GM23338 (cell line): ENCODE measurements around the gene POFUT2. TPM values are rescaled to one million over a fixed set of nuclear protein-coding genes. Genes with fewer than 3 reads are reported as not detected.
"Not testable (repeated sequence)": the region's sequence is repeated elsewhere in the genome, so short reads cannot be mapped to it uniquely, and the experiment has no call there.

Experiments
- ATAC-seq: fragments of 200-7000 bp; cut with Tn5 transposase; 3 replicates; pipeline ENCODE4 v1.9.1; 2020
- DNase-seq: peaks from one replicate; pipeline ENCODE4 v3.0.0-alpha.2; 2015; ENCODE audit warnings: low spot score
- H2AFZ ChIP-seq: fragments of 200-600 bp; sonication (generic); 2 replicates; pipeline ENCODE4 v1.8.0; 2016; ENCODE audit warnings: antibody characterized with exemption, mild to moderate bottlenecking, moderate library complexity
- H3F3A ChIP-seq: fragments of 200-600 bp; sonication (generic); replicated peaks from 2 replicates; pipeline ENCODE4 v1.8.0; 2017; ENCODE audit warnings: antibody characterized with exemption, mixed run types, low read depth
- H3K27ac ChIP-seq: fragments of 200-600 bp; sonication (generic); 2 replicates; pipeline ENCODE4 v1.6.1; 2016; ENCODE audit warnings: low read depth
- H3K27me3 ChIP-seq: fragments of 200-600 bp; sonication (generic); 2 replicates; pipeline ENCODE4 v1.8.0; 2016; ENCODE audit warnings: mild to moderate bottlenecking, mixed run types, moderate library complexity; ENCODE audit not compliant: insufficient read depth
- H3K36me3 ChIP-seq: fragments of 200-600 bp; sonication (generic); 2 replicates; pipeline ENCODE4 v1.8.0; 2016; ENCODE audit warnings: mild to moderate bottlenecking; ENCODE audit not compliant: insufficient read depth
- H3K4me1 ChIP-seq: fragments of 200-600 bp; sonication (generic); 2 replicates; pipeline ENCODE4 v1.8.0; 2016; ENCODE audit warnings: mild to moderate bottlenecking, moderate library complexity; ENCODE audit not compliant: insufficient read depth
- H3K4me2 ChIP-seq: fragments of 200-600 bp; sonication (generic); 2 replicates; pipeline ENCODE4 v1.7.1; 2017; ENCODE audit warnings: mixed run types
- H3K4me3 ChIP-seq: fragments of 200-600 bp; sonication (generic); 2 replicates; pipeline ENCODE4 v1.6.1; 2016; ENCODE audit warnings: mixed run types
- H3K79me2 ChIP-seq: fragments of 200-600 bp; sonication (generic); replicated peaks from 2 replicates; pipeline ENCODE4 v1.8.0; 2017; ENCODE audit warnings: mild to moderate bottlenecking; ENCODE audit not compliant: insufficient read depth
- H3K9me2 ChIP-seq: fragments of 200-600 bp; sonication (generic); 2 replicates; pipeline ENCODE4 v1.8.0; 2017; ENCODE audit not compliant: insufficient read depth
- H4K20me1 ChIP-seq: fragments of 200-600 bp; sonication (generic); replicated peaks from 2 replicates; pipeline ENCODE4 v1.8.0; 2017; ENCODE audit warnings: mild to moderate bottlenecking; ENCODE audit not compliant: insufficient read depth
- H3K27ac Mint-ChIP-seq: 2 replicates; pipeline ENCODE4 v1.8.0; 2020; ENCODE audit warnings: inconsistent platforms, mild to moderate bottlenecking, moderate library complexity, mixed read lengths
- H3K27me3 Mint-ChIP-seq: 3 replicates; pipeline ENCODE4 v1.8.0; 2022; ENCODE audit warnings: low read depth, mild to moderate bottlenecking, moderate library complexity, mixed read lengths, inconsistent platforms; ENCODE audit not compliant: insufficient read depth, poor library complexity
- H3K36me3 Mint-ChIP-seq: 3 replicates; pipeline ENCODE4 v1.8.0; 2021; ENCODE audit warnings: low read depth, mild to moderate bottlenecking, inconsistent platforms, moderate library complexity, mixed read lengths
- H3K4me1 Mint-ChIP-seq: 3 replicates; pipeline ENCODE4 v1.8.0; 2020; ENCODE audit warnings: mild to moderate bottlenecking, inconsistent platforms, mixed read lengths
- H3K4me3 Mint-ChIP-seq: 3 replicates; pipeline ENCODE4 v1.8.0; 2021; ENCODE audit warnings: moderate library complexity, mild to moderate bottlenecking, inconsistent platforms, mixed read lengths
- H3K9me3 Mint-ChIP-seq: 3 replicates; pipeline ENCODE4 v1.8.0; 2020; ENCODE audit warnings: moderate library complexity, mild to moderate bottlenecking, inconsistent platforms, mixed read lengths
- JUNB ChIP-seq: IDR thresholded peaks from one replicate; pipeline ENCODE4 v1.6.1; 2016; ENCODE audit warnings: antibody characterized with exemption; ENCODE audit not compliant: unreplicated experiment
- POLR2AphosphoS5 ChIP-seq: IDR thresholded peaks from 2 replicates; pipeline ENCODE4 v1.6.1; 2016; ENCODE audit warnings: antibody characterized with exemption, low read depth
- STAT1 ChIP-seq: IDR thresholded peaks from one replicate; pipeline ENCODE4 v1.6.1; 2016; ENCODE audit warnings: antibody characterized with exemption; ENCODE audit not compliant: unreplicated experiment
- ZNF331 ChIP-seq: fragments of 250-450 bp; sonication (Bioruptor Pico); IDR thresholded peaks from 2 replicates; pipeline ENCODE4 v1.5.0; 2020; ENCODE audit warnings: low read depth, mild to moderate bottlenecking, moderate library complexity
- polyA plus RNA-seq: library from polyadenylated mRNA; unstranded; fragments of >200 nt; fragmentation: Nextera tagmentation; extraction: Ambion mirVana; gene quantifications from 2 replicates; pipeline ENCODE4 v1.2.1, GENCODE V29; 2016
- total RNA-seq: library from RNA; depleted of rRNA; stranded (reverse); fragments of >200 nt; shearing (Covaris generic); gene quantifications from 2 replicates; pipeline ENCODE4 v1.2.3, GENCODE V29; 2014
- TF ChIP-seq, protein P1 (sequence below): fragments of 250-450 bp; sonication (Bioruptor Pico); IDR thresholded peaks from 2 replicates; pipeline ENCODE4 v1.5.0; 2020; ENCODE audit warnings: mild to moderate bottlenecking, moderate library complexity
- TF ChIP-seq, protein P2 (sequence below): IDR thresholded peaks from 2 replicates; pipeline ENCODE4 v1.6.1; 2016; ENCODE audit warnings: antibody characterized with exemption

POFUT2 gene
- total and polyA plus RNA-seq, 2 experiments from 2014 or later: 12.1 to 34.5 TPM

DNA sequence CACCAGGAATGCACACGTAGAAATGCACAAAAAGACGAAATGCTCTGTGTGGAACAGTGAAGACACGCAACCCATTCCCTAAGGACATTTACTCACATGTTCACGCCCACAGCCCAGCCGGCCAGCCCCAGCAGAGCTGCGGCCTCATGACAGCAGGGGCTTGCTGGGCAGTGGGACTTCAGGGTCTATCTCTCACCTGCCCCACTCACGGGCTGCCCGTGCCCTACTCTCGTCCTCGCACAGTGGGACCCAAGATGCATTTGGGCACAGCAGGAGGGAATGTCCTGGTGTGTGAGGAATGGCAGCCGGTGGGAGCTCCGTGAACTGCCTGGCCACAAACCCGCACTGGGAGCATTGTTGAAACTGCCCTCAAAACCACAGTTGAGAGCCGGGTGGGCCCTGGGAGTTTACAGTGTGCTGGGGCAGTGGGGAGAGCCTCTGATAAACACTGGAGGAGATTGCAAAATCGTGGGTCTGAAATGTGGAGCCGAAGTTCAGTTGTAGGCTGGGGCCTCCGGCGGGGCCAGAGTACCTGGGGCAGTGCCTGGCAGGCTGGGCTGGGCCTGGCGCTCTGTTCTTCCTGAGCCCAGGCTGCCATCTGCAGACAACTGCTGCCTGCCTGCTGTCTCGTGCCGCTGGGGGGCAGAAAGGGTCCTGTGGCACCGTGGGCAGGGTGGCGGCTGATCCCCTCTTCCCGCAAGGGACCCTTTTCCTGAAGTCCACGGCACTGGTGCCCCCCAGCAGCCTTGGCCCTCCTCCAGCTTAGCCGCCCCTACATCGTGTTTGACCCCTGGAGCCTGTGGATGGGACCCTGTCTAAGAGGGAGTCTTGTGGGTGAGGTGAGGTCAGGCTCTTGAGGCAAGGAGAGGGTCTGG lies 20.7 kb upstream of the POFUT2 start (continued):
- TF ChIP-seq, protein P1, sequence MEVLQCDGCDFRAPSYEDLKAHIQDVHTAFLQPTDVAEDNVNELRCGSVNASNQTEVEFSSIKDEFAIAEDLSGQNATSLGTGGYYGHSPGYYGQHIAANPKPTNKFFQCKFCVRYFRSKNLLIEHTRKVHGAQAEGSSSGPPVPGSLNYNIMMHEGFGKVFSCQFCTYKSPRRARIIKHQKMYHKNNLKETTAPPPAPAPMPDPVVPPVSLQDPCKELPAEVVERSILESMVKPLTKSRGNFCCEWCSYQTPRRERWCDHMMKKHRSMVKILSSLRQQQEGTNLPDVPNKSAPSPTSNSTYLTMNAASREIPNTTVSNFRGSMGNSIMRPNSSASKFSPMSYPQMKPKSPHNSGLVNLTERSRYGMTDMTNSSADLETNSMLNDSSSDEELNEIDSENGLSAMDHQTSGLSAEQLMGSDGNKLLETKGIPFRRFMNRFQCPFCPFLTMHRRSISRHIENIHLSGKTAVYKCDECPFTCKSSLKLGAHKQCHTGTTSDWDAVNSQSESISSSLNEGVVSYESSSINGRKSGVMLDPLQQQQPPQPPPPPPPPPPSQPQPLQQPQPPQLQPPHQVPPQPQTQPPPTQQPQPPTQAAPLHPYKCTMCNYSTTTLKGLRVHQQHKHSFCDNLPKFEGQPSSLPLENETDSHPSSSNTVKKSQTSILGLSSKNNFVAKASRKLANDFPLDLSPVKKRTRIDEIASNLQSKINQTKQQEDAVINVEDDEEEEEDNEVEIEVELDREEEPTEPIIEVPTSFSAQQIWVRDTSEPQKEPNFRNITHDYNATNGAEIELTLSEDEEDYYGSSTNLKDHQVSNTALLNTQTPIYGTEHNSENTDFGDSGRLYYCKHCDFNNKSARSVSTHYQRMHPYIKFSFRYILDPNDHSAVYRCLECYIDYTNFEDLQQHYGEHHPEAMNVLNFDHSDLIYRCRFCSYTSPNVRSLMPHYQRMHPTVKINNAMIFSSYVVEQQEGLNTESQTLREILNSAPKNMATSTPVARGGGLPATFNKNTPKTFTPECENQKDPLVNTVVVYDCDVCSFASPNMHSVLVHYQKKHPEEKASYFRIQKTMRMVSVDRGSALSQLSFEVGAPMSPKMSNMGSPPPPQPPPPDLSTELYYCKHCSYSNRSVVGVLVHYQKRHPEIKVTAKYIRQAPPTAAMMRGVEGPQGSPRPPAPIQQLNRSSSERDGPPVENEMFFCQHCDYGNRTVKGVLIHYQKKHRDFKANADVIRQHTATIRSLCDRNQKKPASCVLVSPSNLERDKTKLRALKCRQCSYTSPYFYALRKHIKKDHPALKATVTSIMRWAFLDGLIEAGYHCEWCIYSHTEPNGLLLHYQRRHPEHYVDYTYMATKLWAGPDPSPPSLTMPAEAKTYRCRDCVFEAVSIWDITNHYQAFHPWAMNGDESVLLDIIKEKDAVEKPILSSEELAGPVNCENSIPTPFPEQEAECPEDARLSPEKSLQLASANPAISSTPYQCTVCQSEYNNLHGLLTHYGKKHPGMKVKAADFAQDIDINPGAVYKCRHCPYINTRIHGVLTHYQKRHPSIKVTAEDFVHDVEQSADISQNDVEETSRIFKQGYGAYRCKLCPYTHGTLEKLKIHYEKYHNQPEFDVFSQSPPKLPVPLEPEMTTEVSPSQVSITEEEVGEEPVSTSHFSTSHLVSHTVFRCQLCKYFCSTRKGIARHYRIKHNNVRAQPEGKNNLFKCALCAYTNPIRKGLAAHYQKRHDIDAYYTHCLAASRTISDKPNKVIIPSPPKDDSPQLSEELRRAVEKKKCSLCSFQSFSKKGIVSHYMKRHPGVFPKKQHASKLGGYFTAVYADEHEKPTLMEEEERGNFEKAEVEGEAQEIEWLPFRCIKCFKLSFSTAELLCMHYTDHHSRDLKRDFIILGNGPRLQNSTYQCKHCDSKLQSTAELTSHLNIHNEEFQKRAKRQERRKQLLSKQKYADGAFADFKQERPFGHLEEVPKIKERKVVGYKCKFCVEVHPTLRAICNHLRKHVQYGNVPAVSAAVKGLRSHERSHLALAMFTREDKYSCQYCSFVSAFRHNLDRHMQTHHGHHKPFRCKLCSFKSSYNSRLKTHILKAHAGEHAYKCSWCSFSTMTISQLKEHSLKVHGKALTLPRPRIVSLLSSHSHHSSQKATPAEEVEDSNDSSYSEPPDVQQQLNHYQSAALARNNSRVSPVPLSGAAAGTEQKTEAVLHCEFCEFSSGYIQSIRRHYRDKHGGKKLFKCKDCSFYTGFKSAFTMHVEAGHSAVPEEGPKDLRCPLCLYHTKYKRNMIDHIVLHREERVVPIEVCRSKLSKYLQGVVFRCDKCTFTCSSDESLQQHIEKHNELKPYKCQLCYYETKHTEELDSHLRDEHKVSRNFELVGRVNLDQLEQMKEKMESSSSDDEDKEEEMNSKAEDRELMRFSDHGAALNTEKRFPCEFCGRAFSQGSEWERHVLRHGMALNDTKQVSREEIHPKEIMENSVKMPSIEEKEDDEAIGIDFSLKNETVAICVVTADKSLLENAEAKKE: no peak
- TF ChIP-seq ZNF331 (CRISPR knock-in tag) (no peak), POLR2AphosphoS5 (no peak), STAT1 (no peak), JUNB (no peak)
- TF ChIP-seq, protein P2, sequence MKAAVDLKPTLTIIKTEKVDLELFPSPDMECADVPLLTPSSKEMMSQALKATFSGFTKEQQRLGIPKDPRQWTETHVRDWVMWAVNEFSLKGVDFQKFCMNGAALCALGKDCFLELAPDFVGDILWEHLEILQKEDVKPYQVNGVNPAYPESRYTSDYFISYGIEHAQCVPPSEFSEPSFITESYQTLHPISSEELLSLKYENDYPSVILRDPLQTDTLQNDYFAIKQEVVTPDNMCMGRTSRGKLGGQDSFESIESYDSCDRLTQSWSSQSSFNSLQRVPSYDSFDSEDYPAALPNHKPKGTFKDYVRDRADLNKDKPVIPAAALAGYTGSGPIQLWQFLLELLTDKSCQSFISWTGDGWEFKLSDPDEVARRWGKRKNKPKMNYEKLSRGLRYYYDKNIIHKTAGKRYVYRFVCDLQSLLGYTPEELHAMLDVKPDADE: no peak

DNA sequence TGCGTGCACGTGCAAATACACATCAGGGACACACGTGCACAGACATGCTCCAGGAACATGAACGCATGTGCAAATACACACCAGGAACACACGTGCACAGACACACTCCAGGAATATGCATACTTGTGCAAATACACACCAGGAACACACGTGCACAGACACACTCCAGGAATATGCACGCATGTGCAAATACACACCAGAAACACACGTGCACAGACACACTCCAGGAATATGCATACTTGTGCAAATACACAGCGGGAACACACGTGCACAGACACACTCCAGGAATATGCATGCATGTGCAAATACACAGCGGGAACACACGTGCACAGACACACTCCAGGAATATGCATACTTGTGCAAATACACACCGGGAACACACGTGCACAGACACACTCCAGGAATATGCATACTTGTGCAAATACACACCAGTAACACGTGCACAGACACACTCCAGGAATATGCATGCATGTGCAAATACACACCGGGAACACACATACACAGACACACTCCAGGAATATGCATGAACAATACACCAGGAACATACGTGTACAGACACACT lies 20.0 kb upstream of the POFUT2 start:
- not testable (repeated sequence) for H3K27ac ChIP-seq

More for the DNA sequence above, 20.0 kb upstream of the POFUT2 start:
- not testable (repeated sequence) for H2AFZ ChIP-seq, H3K36me3 ChIP-seq, H3K27me3 ChIP-seq, H3K4me3 ChIP-seq, ATAC-seq, H3K79me2 ChIP-seq, H3K4me2 ChIP-seq, H3K4me3 Mint-ChIP-seq, H3K4me1 ChIP-seq, H3K27ac Mint-ChIP-seq, H3K9me3 Mint-ChIP-seq, H4K20me1 ChIP-seq, H3K36me3 Mint-ChIP-seq, DNase-seq, H3F3A ChIP-seq, H3K9me2 ChIP-seq
- Mint-ChIP-seq H3K27me3 (peaks cover 11% of the 10 kb centered on the region), H3K4me1 (peaks cover 11% of the 10 kb centered on the region)
